GM23338 (cell line): ENCODE results near the gene PRPF40B. TPM values are rescaled to one million over a fixed set of nuclear protein-coding genes. Genes with fewer than 3 reads are reported as not detected.

Source experiments
- ATAC-seq: fragments of 200-7000 bp; cut with Tn5 transposase; 3 replicates; pipeline ENCODE4 v1.9.1; 2020
- DNase-seq: peaks from one replicate; pipeline ENCODE4 v3.0.0-alpha.2; 2015; ENCODE audit warnings: low spot score
- H2AFZ ChIP-seq: fragments of 200-600 bp; sonication (generic); 2 replicates; pipeline ENCODE4 v1.8.0; 2016; ENCODE audit warnings: antibody characterized with exemption, mild to moderate bottlenecking, moderate library complexity
- H3F3A ChIP-seq: fragments of 200-600 bp; sonication (generic); replicated peaks from 2 replicates; pipeline ENCODE4 v1.8.0; 2017; ENCODE audit warnings: antibody characterized with exemption, mixed run types, low read depth
- H3K27ac ChIP-seq: fragments of 200-600 bp; sonication (generic); 2 replicates; pipeline ENCODE4 v1.6.1; 2016; ENCODE audit warnings: low read depth
- H3K27me3 ChIP-seq: fragments of 200-600 bp; sonication (generic); 2 replicates; pipeline ENCODE4 v1.8.0; 2016; ENCODE audit warnings: mild to moderate bottlenecking, mixed run types, moderate library complexity; ENCODE audit not compliant: insufficient read depth
- H3K36me3 ChIP-seq: fragments of 200-600 bp; sonication (generic); 2 replicates; pipeline ENCODE4 v1.8.0; 2016; ENCODE audit warnings: mild to moderate bottlenecking; ENCODE audit not compliant: insufficient read depth
- H3K4me1 ChIP-seq: fragments of 200-600 bp; sonication (generic); 2 replicates; pipeline ENCODE4 v1.8.0; 2016; ENCODE audit warnings: mild to moderate bottlenecking, moderate library complexity; ENCODE audit not compliant: insufficient read depth
- H3K4me2 ChIP-seq: fragments of 200-600 bp; sonication (generic); 2 replicates; pipeline ENCODE4 v1.7.1; 2017; ENCODE audit warnings: mixed run types
- H3K4me3 ChIP-seq: fragments of 200-600 bp; sonication (generic); 2 replicates; pipeline ENCODE4 v1.6.1; 2016; ENCODE audit warnings: mixed run types
- H3K79me2 ChIP-seq: fragments of 200-600 bp; sonication (generic); replicated peaks from 2 replicates; pipeline ENCODE4 v1.8.0; 2017; ENCODE audit warnings: mild to moderate bottlenecking; ENCODE audit not compliant: insufficient read depth
- H3K9me2 ChIP-seq: fragments of 200-600 bp; sonication (generic); 2 replicates; pipeline ENCODE4 v1.8.0; 2017; ENCODE audit not compliant: insufficient read depth
- H4K20me1 ChIP-seq: fragments of 200-600 bp; sonication (generic); replicated peaks from 2 replicates; pipeline ENCODE4 v1.8.0; 2017; ENCODE audit warnings: mild to moderate bottlenecking; ENCODE audit not compliant: insufficient read depth
- H3K27ac Mint-ChIP-seq: 2 replicates; pipeline ENCODE4 v1.8.0; 2020; ENCODE audit warnings: inconsistent platforms, mild to moderate bottlenecking, moderate library complexity, mixed read lengths
- H3K27me3 Mint-ChIP-seq: 3 replicates; pipeline ENCODE4 v1.8.0; 2022; ENCODE audit warnings: low read depth, mild to moderate bottlenecking, moderate library complexity, mixed read lengths, inconsistent platforms; ENCODE audit not compliant: insufficient read depth, poor library complexity
- H3K36me3 Mint-ChIP-seq: 3 replicates; pipeline ENCODE4 v1.8.0; 2021; ENCODE audit warnings: low read depth, mild to moderate bottlenecking, inconsistent platforms, moderate library complexity, mixed read lengths
- H3K4me1 Mint-ChIP-seq: 3 replicates; pipeline ENCODE4 v1.8.0; 2020; ENCODE audit warnings: mild to moderate bottlenecking, inconsistent platforms, mixed read lengths
- H3K4me3 Mint-ChIP-seq: 3 replicates; pipeline ENCODE4 v1.8.0; 2021; ENCODE audit warnings: moderate library complexity, mild to moderate bottlenecking, inconsistent platforms, mixed read lengths
- H3K9me3 Mint-ChIP-seq: 3 replicates; pipeline ENCODE4 v1.8.0; 2020; ENCODE audit warnings: moderate library complexity, mild to moderate bottlenecking, inconsistent platforms, mixed read lengths
- CREB1 ChIP-seq: fragments of 250-450 bp; sonication (Bioruptor Pico); IDR thresholded peaks from 2 replicates; pipeline ENCODE4 v1.5.0; 2020; ENCODE audit warnings: low read depth, mild to moderate bottlenecking, moderate library complexity
- CTCF ChIP-seq, 2 experiments: fragments of 200-600 bp in 1 of 2; sonication (generic) in 1 of 2; conservative IDR thresholded peaks; 2 replicates each; pipeline versions ENCODE4 v1.5.1 to v1.6.1; 2016 to 2017; ENCODE audit warnings: antibody characterized with exemption in 2 of 2, low read depth in 2 of 2, mild to moderate bottlenecking in 2 of 2, moderate library complexity in 1 of 2
- EZH2 ChIP-seq: fragments of 200-600 bp; sonication (generic); IDR thresholded peaks from one replicate; pipeline ENCODE4 v1.8.0; 2017; ENCODE audit warnings: antibody characterized with exemption, mild to moderate bottlenecking, low read depth; ENCODE audit not compliant: unreplicated experiment
- JUNB ChIP-seq: IDR thresholded peaks from one replicate; pipeline ENCODE4 v1.6.1; 2016; ENCODE audit warnings: antibody characterized with exemption; ENCODE audit not compliant: unreplicated experiment
- NANOG ChIP-seq: IDR thresholded peaks from 2 replicates; pipeline ENCODE4 v1.6.1; 2016; ENCODE audit warnings: antibody characterized with exemption, borderline replicate concordance
- POLR2AphosphoS5 ChIP-seq: IDR thresholded peaks from 2 replicates; pipeline ENCODE4 v1.6.1; 2016; ENCODE audit warnings: antibody characterized with exemption, low read depth
- STAT1 ChIP-seq: IDR thresholded peaks from one replicate; pipeline ENCODE4 v1.6.1; 2016; ENCODE audit warnings: antibody characterized with exemption; ENCODE audit not compliant: unreplicated experiment
- ZNF331 ChIP-seq: fragments of 250-450 bp; sonication (Bioruptor Pico); IDR thresholded peaks from 2 replicates; pipeline ENCODE4 v1.5.0; 2020; ENCODE audit warnings: low read depth, mild to moderate bottlenecking, moderate library complexity
- ZNF462 ChIP-seq: fragments of 250-450 bp; sonication (Bioruptor Pico); IDR thresholded peaks from 2 replicates; pipeline ENCODE4 v1.5.0; 2020; ENCODE audit warnings: mild to moderate bottlenecking, moderate library complexity
- polyA plus RNA-seq: library from polyadenylated mRNA; unstranded; fragments of >200 nt; fragmentation: Nextera tagmentation; extraction: Ambion mirVana; gene quantifications from 2 replicates; pipeline ENCODE4 v1.2.1, GENCODE V29; 2016
- total RNA-seq: library from RNA; depleted of rRNA; stranded (reverse); fragments of >200 nt; shearing (Covaris generic); gene quantifications from 2 replicates; pipeline ENCODE4 v1.2.3, GENCODE V29; 2014

The PRPF40B gene
- total and polyA plus RNA-seq, 2 experiments from 2014 or later: 17.9 to 19.0 TPM

- H3K27ac ChIP-seq: no peak overlapping the region; the same call in 1 of the 2 replicates
- peaks cover 11% of the 10 kb centered on the region for H3K36me3 ChIP-seq
- no peak overlapping the region; the same call in 2 of the 3 replicates for H3K4me3 Mint-ChIP-seq
- peaks cover 21% of the 10 kb centered on the region for H3K4me1 Mint-ChIP-seq
- no peak for DNase-seq
- H3K27me3 Mint-ChIP-seq: peaks cover 22% of the 10 kb centered on the region
- TF ChIP-seq JUNB: no peak
- no peak for TF ChIP-seq CREB1 (CRISPR knock-in tag)
- TF ChIP-seq STAT1: no peak
- no peak for TF ChIP-seq CTCF (conservative IDR thresholded peaks at IDR 0.05; ENCODE audit: low read depth in 2 of 2)
- TF ChIP-seq POLR2AphosphoS5: no peak
- TF ChIP-seq ZNF331 (CRISPR knock-in tag): no peak
- H2AFZ ChIP-seq: no peak overlapping the region
- H4K20me1 ChIP-seq: peaks cover 7% of the 10 kb centered on the region; the same call in 1 of the 2 replicates
- ATAC-seq: no peak
- no peaks in the 10 kb centered on the region for H3K27me3 ChIP-seq
- H3K9me2 ChIP-seq: no peaks in the 10 kb centered on the region
- H3K4me1 ChIP-seq: no peaks in the 10 kb centered on the region
- no peaks in the 10 kb centered on the region for H3K9me3 Mint-ChIP-seq
- H3K4me3 ChIP-seq: no peak overlapping the region
- peak overlapping the region; percentile 54; the same call in 1 of the 2 replicates for H3K27ac Mint-ChIP-seq
- H3K36me3 Mint-ChIP-seq: peaks cover 76% of the 10 kb centered on the region
- no peaks in the 10 kb centered on the region for H3F3A ChIP-seq
- no peak overlapping the region for H3K4me2 ChIP-seq
- H3K79me2 ChIP-seq: no peaks in the 10 kb centered on the region
Measured at GRCh38 chr12:49647827-49648711, 24.7 kb downstream of the PRPF40B start.

- TF ChIP-seq ZNF331 (CRISPR knock-in tag): no peak
- no peak for TF ChIP-seq CREB1 (CRISPR knock-in tag)
- no peak for TF ChIP-seq NANOG
- no peak for TF ChIP-seq EZH2
- TF ChIP-seq ZNF462: no peak
- Mint-ChIP-seq H3K4me3 (no peak overlapping the region; the same call in 2 of the 3 replicates), H3K27ac (no peak overlapping the region), H3K9me3 (no peaks in the 10 kb centered on the region), H3K27me3 (peaks cover 22% of the 10 kb centered on the region), H3K36me3 (peaks cover 74% of the 10 kb centered on the region), H3K4me1 (peaks cover 21% of the 10 kb centered on the region)
- Histone ChIP-seq H3K79me2 (no peaks in the 10 kb centered on the region), H2AFZ (no peak overlapping the region), H3K4me3 (no peak overlapping the region), H3K27me3 (no peaks in the 10 kb centered on the region), H3K4me2 (no peak overlapping the region), H3K9me2 (no peaks in the 10 kb centered on the region), H3K4me1 (no peaks in the 10 kb centered on the region), H3K27ac (no peak overlapping the region; the same call in 1 of the 2 replicates), H3K36me3 (peaks cover 12% of the 10 kb centered on the region), H3F3A (no peaks in the 10 kb centered on the region), H4K20me1 (peaks cover 7% of the 10 kb centered on the region; the same call in 1 of the 2 replicates)
- ATAC-seq: no peak
- no peak for DNase-seq
Measured at GRCh38 chr12:49648712-49649003, 25.3 kb downstream of the PRPF40B start.
